CD4-positive, alpha-beta memory T cell (primary cell): ENCODE measurements around the gene EFNB3. TPM values are rescaled to one million over a fixed set of nuclear protein-coding genes. Genes with fewer than 3 reads are reported as not detected.
A peak's percentile ranks its signal among the peaks of the same experiment; 100 is the strongest.

Experiments
- CTCF ChIA-PET: fragments of 350-600 bp; sonication (Branson Sonifier 250); formaldehyde crosslinking; loops from one replicate; lab custom pipeline; 2021; ENCODE audit warnings: inconsistent platforms; ENCODE audit not compliant: partially characterized antibody; lab: Charles Lee
- POLR2A ChIA-PET: fragments of 350-600 bp; sonication (Branson Sonifier 250); formaldehyde crosslinking; loops from one replicate; lab custom pipeline; 2021; ENCODE audit not compliant: partially characterized antibody; lab: Charles Lee
- DNase-seq, 5 donors: peaks; one replicate each; pipeline versions ENCODE4 v3.0.0 to v3.0.0-alpha.2; 2020 to 2022; ENCODE audit warnings: mixed read lengths in 1 of 5
- H3K27ac ChIP-seq: one replicate; pipeline ENCODE4 v1.7.0; 2013; ENCODE audit warnings: low read depth, low read length
- H3K27me3 ChIP-seq: 2 replicates; pipeline ENCODE4 v1.7.0; 2013; ENCODE audit warnings: mild to moderate bottlenecking, low read length, moderate library complexity; ENCODE audit not compliant: insufficient read depth
- H3K36me3 ChIP-seq: 2 replicates; pipeline ENCODE4 v1.7.0; 2013; ENCODE audit warnings: mild to moderate bottlenecking, low read length, moderate library complexity; ENCODE audit not compliant: insufficient read depth
- H3K4me1 ChIP-seq: 2 replicates; pipeline ENCODE4 v1.7.0; 2013; ENCODE audit warnings: mild to moderate bottlenecking, low read length, moderate library complexity; ENCODE audit not compliant: insufficient read depth
- H3K4me3 ChIP-seq, 2 donors: one replicate each; pipeline ENCODE4 v1.7.0; 2013; ENCODE audit warnings: low read length in 2 of 2, mild to moderate bottlenecking in 1 of 2
- H3K9me3 ChIP-seq, 2 donors: one replicate each; pipeline ENCODE4 v1.7.0; 2013; ENCODE audit warnings: low read length in 2 of 2, control low read depth in 1 of 2; ENCODE audit not compliant: control insufficient read depth in 1 of 2
- H3K27ac Mint-ChIP-seq, 7 donors: one replicate each; pipeline ENCODE4 v1.8.0; 2020 to 2021; ENCODE audit warnings: mixed read lengths in 7 of 7, mild to moderate bottlenecking in 6 of 7, inconsistent platforms in 3 of 7, moderate library complexity in 3 of 7
- H3K27me3 Mint-ChIP-seq, 2 donors: one replicate each; pipeline ENCODE4 v1.8.0; 2020 to 2021; ENCODE audit warnings: mixed read lengths in 2 of 2
- H3K36me3 Mint-ChIP-seq, 2 donors: one replicate each; pipeline ENCODE4 v1.8.0; 2020 to 2021; ENCODE audit warnings: mixed read lengths in 2 of 2, inconsistent platforms in 1 of 2, mild to moderate bottlenecking in 1 of 2
- H3K4me1 Mint-ChIP-seq, 4 donors: one replicate each; pipeline ENCODE4 v1.8.0; 2020 to 2021; ENCODE audit warnings: mixed read lengths in 4 of 4, mild to moderate bottlenecking in 1 of 4
- H3K4me3 Mint-ChIP-seq, 8 donors: one replicate each; pipeline ENCODE4 v1.8.0; 2020 to 2021; ENCODE audit warnings: mixed read lengths in 8 of 8, mild to moderate bottlenecking in 7 of 8, moderate library complexity in 6 of 8, inconsistent platforms in 3 of 8
- H3K9me3 Mint-ChIP-seq, 8 donors: one replicate each; pipeline ENCODE4 v1.8.0; 2020 to 2021; ENCODE audit warnings: mixed read lengths in 8 of 8, mild to moderate bottlenecking in 5 of 8, inconsistent platforms in 3 of 8, moderate library complexity in 1 of 8
- intact Hi-C: fragments of 100-400 bp; cut with micrococcal nuclease; formaldehyde crosslinking; loops from one replicate; pipeline ENCODE4 v1.15.1; 2023
- polyA plus RNA-seq, 2 donors: library from polyadenylated mRNA; unstranded; fragments of 300-500 nt; fragmentation: Illumina TruSeq; gene quantifications; one replicate each; pipeline ENCODE4 v1.2.3, GENCODE V29; 2021
- total RNA-seq, 2 experiments: library from RNA; stranded (reverse); gene quantifications; one replicate each; pipeline ENCODE4 v1.2.3, GENCODE V29; 2021

EFNB3 gene, protein sequence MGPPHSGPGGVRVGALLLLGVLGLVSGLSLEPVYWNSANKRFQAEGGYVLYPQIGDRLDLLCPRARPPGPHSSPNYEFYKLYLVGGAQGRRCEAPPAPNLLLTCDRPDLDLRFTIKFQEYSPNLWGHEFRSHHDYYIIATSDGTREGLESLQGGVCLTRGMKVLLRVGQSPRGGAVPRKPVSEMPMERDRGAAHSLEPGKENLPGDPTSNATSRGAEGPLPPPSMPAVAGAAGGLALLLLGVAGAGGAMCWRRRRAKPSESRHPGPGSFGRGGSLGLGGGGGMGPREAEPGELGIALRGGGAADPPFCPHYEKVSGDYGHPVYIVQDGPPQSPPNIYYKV
- total RNA-seq = under 1 TPM; 0.09 to 0.11 TPM
- polyA plus RNA-seq = not detected

GRCh38 chr17:7704601-7705268 is at the start of gene EFNB3:
EFNB3 (plus strand) TSS chr17:7705202; CDS start chr17:7705599, 397 bp downstream.
- CTCF ChIA-PET = no interaction called here

GRCh38 chr17:7655541-7655840 is 49.5 kb upstream of the EFNB3 start:
- no peak for DNase-seq
- peaks cover 5 to 14% of the 10 kb centered on the region in 2 donors for H3K27me3 Mint-ChIP-seq
- intact Hi-C loops = no loop called here
- POLR2A ChIA-PET = no interaction called here
- peaks cover 2 to 8% (median 7%) of the 10 kb centered on the region in 4 donors for H3K4me1 Mint-ChIP-seq
- Histone ChIP-seq H3K4me1 (peaks cover 12% of the 10 kb centered on the region), H3K36me3 (no peaks in the 10 kb centered on the region), H3K9me3 (no peaks in the 10 kb centered on the region), H3K27me3 (peaks cover 6% of the 10 kb centered on the region), H3K4me3 (no peak overlapping the region), H3K27ac (no peak overlapping the region)
- CTCF ChIA-PET = no interaction called here
- H3K27ac Mint-ChIP-seq = no peak overlapping the region
- H3K4me3 Mint-ChIP-seq = no peak overlapping the region
- peaks cover 0 to 1% (median 0%) of the 10 kb centered on the region in 8 donors for H3K9me3 Mint-ChIP-seq
- no peaks in the 10 kb centered on the region for H3K36me3 Mint-ChIP-seq

More at GRCh38 chr17:7704601-7705268, at the start of gene EFNB3:
- DNase-seq = no peak
- Histone ChIP-seq H3K9me3 (no peaks in the 10 kb centered on the region), H3K36me3 (peaks cover 3% of the 10 kb centered on the region), H3K4me3 (no peak within 1 kb of the TSS), H3K4me1 (peaks cover 9% of the 10 kb centered on the region), H3K27me3 (peaks cover 30% of the 10 kb centered on the region), H3K27ac (no peak within 1 kb of the TSS)
- H3K27me3 Mint-ChIP-seq = peaks cover 38 to 53% of the 10 kb centered on the region in 2 donors
- POLR2A ChIA-PET = no interaction called here
- peaks cover 19 to 30% of the 10 kb centered on the region in 2 donors for H3K36me3 Mint-ChIP-seq
- H3K9me3 Mint-ChIP-seq = no peaks in the 10 kb centered on the region
- H3K27ac Mint-ChIP-seq = peak within 1 kb of the TSS in 2 of 7 donors; percentile 15 to 30
- H3K4me3 Mint-ChIP-seq = peak within 1 kb of the TSS; percentile 60 to 91 (median 71)
- intact Hi-C loops = no loop called here
- H3K4me1 Mint-ChIP-seq = peaks cover 6 to 22% (median 15%) of the 10 kb centered on the region in 4 donors

- peak overlapping the region in 1 of 7 donors; percentile 38 for H3K27ac Mint-ChIP-seq
- Histone ChIP-seq H3K27ac (no peak overlapping the region), H3K36me3 (no peaks in the 10 kb centered on the region), H3K4me1 (no peaks in the 10 kb centered on the region), H3K27me3 (no peaks in the 10 kb centered on the region), H3K4me3 (no peak overlapping the region), H3K9me3 (no peaks in the 10 kb centered on the region)
- intact Hi-C loops = no loop called here
- H3K27me3 Mint-ChIP-seq = peaks cover 0 to 6% of the 10 kb centered on the region in 2 donors
- H3K36me3 Mint-ChIP-seq = no peaks in the 10 kb centered on the region
- CTCF ChIA-PET = no interaction called here
- no peak overlapping the region for H3K4me3 Mint-ChIP-seq
- H3K4me1 Mint-ChIP-seq = peaks cover 0 to 2% (median 0%) of the 10 kb centered on the region in 4 donors
- no peaks in the 10 kb centered on the region for H3K9me3 Mint-ChIP-seq
- no peak for DNase-seq
- POLR2A ChIA-PET = no interaction called here
These were observed 47.9 kb upstream of the EFNB3 start for GRCh38 chr17:7656958-7657609.

- H3K4me1 ChIP-seq = no peaks in the 10 kb centered on the region
- H3K27me3 ChIP-seq = no peaks in the 10 kb centered on the region
- H3K4me1 Mint-ChIP-seq = no peaks in the 10 kb centered on the region
- H3K27me3 Mint-ChIP-seq = no peaks in the 10 kb centered on the region
- no peak overlapping the region for H3K27ac Mint-ChIP-seq
- H3K36me3 ChIP-seq = peaks cover 19% of the 10 kb centered on the region
- ChIA-PET CTCF (interaction anchor here (2.5 kb wide), 1 partner anchor 20 kb away, joined by 6 read pairs; the partner anchor contains the start of genes TP53 and WRAP53), POLR2A (interaction anchor here (0.6 to 2.4 kb wide), 2 partner anchors 19 to 52 kb away, joined by 4 to 14 read pairs; partner anchors contain the start of gene TP53)
- DNase-seq = no peak
- H3K9me3 Mint-ChIP-seq = no peaks in the 10 kb centered on the region
- intact Hi-C loops = no loop called here
- peaks cover 27 to 45% of the 10 kb centered on the region in 2 donors for H3K36me3 Mint-ChIP-seq
- H3K4me3 Mint-ChIP-seq = no peak overlapping the region
- no peaks in the 10 kb centered on the region for H3K9me3 ChIP-seq
- H3K27ac ChIP-seq = no peak overlapping the region
- H3K4me3 ChIP-seq = no peak overlapping the region
These were observed 37.2 kb upstream of the EFNB3 start for GRCh38 chr17:7667656-7668406.

DNA sequence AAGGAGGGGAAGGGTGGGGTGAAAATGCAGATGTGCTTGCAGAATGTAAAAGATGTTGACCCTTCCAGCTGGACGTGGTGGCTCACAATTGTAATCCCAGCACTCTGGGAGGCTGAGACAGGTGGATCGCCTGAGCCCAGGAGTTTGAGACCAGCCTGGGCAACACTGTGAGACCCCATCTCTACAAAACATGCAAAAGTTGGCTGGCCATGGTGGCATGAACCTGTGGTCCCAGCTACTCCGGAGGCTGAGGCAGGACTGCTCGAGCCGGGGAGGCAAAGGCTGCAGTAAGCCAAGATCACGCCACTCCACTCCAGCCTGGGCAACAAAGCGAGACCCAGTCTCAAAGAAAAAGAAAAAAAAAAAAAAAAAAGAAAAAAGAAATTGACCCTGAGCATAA is 36.5 kb upstream of the EFNB3 start:
- intact Hi-C loops = no loop called here
- no peak for DNase-seq
- POLR2A ChIA-PET = no interaction called here
- Histone ChIP-seq H3K9me3 (peaks cover 1 to 4% of the 10 kb centered on the region in 2 donors), H3K4me3 (no peak overlapping the region), H3K36me3 (peaks cover 25% of the 10 kb centered on the region), H3K27ac (no peak overlapping the region), H3K4me1 (no peaks in the 10 kb centered on the region), H3K27me3 (no peaks in the 10 kb centered on the region)
- Mint-ChIP-seq H3K36me3 (peaks cover 33 to 50% of the 10 kb centered on the region in 2 donors), H3K27me3 (no peaks in the 10 kb centered on the region), H3K27ac (no peak overlapping the region), H3K4me1 (no peaks in the 10 kb centered on the region), H3K4me3 (no peak overlapping the region), H3K9me3 (peaks cover 0 to 5% (median 3%) of the 10 kb centered on the region in 8 donors)
- CTCF ChIA-PET = interaction anchor here (2.5 kb wide), 1 partner anchor 19 kb away, joined by 6 read pairs; the partner anchor contains the start of genes TP53 and WRAP53

DNA sequence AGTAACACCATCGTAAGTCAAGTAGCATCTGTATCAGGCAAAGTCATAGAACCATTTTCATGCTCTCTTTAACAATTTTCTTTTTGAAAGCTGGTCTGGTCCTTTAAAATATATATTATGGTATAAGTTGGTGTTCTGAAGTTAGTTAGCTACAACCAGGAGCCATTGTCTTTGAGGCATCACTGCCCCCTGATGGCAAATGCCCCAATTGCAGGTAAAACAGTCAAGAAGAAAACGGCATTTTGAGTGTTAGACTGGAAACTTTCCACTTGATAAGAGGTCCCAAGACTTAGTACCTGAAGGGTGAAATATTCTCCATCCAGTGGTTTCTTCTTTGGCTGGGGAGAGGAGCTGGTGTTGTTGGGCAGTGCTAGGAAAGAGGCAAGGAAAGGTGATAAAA is 31.8 kb upstream of the EFNB3 start:
- H3K27ac Mint-ChIP-seq = no peak overlapping the region

More for the DNA sequence above, 31.8 kb upstream of the EFNB3 start:
- Mint-ChIP-seq H3K36me3 (peaks cover 60 to 67% of the 10 kb centered on the region in 2 donors), H3K9me3 (peaks cover 0 to 11% (median 6%) of the 10 kb centered on the region in 8 donors), H3K4me1 (peaks cover 5 to 7% (median 6%) of the 10 kb centered on the region in 4 donors), H3K4me3 (no peak overlapping the region), H3K27me3 (no peaks in the 10 kb centered on the region)
- no peaks in the 10 kb centered on the region for H3K4me1 ChIP-seq
- no peak for DNase-seq
- ChIA-PET POLR2A (interaction anchor here (4.6 kb wide), 1 partner anchor 14 kb away, joined by 47 read pairs; the partner anchor contains the start of genes TP53 and WRAP53), CTCF (interaction anchor here (0.8 to 1.9 kb wide), 5 partner anchors 10 to 46 kb away, joined by 3 to 13 read pairs (median 3); partner anchors contain the start of genes ATP1B2, SAT2 and TP53)
- no peak overlapping the region for H3K4me3 ChIP-seq
- no peak overlapping the region for H3K27ac ChIP-seq
- intact Hi-C loops = no loop called here
- no peaks in the 10 kb centered on the region for H3K27me3 ChIP-seq
- peaks cover 6 to 7% of the 10 kb centered on the region in 2 donors for H3K9me3 ChIP-seq
- peaks cover 45% of the 10 kb centered on the region for H3K36me3 ChIP-seq
